HG02852 (cell line): ENCODE data around the gene SERTAD1.
A peak's percentile ranks its signal among the peaks of the same experiment; 100 is the strongest.
"Not testable (repeated sequence)": the region's sequence is repeated elsewhere in the genome, so short reads cannot be mapped to it uniquely, and the experiment has no call there.

Experiments
- ATAC-seq: cut with Tn5 transposase; IDR thresholded peaks from one replicate; pipeline ENCODE4 v1.9.1; 2021; ENCODE audit warnings: mild to moderate bottlenecking, moderate library complexity; ENCODE audit not compliant: unreplicated experiment

SERTAD1 gene

GRCh38 chr19:40422748-40423566, 2.8 kb downstream of the SERTAD1 start:
- ATAC-seq: no peak

- no peak for ATAC-seq
These were observed 3.6 kb downstream of the SERTAD1 start for GRCh38 chr19:40421993-40422747.

GRCh38 chr19:40420766-40421765, 4.7 kb downstream of the SERTAD1 start:
- peak; percentile 42 for ATAC-seq

- ATAC-seq: no peak
These were observed 5.4 kb downstream of the SERTAD1 start for GRCh38 chr19:40420451-40420765.

- ATAC-seq: no peak
These were observed 6.0 kb downstream of the SERTAD1 start for GRCh38 chr19:40419780-40420179.

- ATAC-seq: no peak
These were observed 6.7 kb downstream of the SERTAD1 start for GRCh38 chr19:40419066-40419612.

- no peak for ATAC-seq
These were observed 7.8 kb downstream of the SERTAD1 start for GRCh38 chr19:40418040-40418439.

GRCh38 chr19:40417643-40417981, 8.2 kb downstream of the SERTAD1 start:
- ATAC-seq: no peak

GRCh38 chr19:40416918-40417642, 8.7 kb downstream of the SERTAD1 start:
- ATAC-seq: no peak

- no peak for ATAC-seq
These were observed 10.0 kb downstream of the SERTAD1 start for GRCh38 chr19:40415768-40416167.

GRCh38 chr19:40414542-40415535, 11.0 kb downstream of the SERTAD1 start:
- ATAC-seq: no peak

- no peak for ATAC-seq
These were observed 12.4 kb downstream of the SERTAD1 start, which contains the start of gene PRX for GRCh38 chr19:40413291-40413845. TSS of gene PRX (minus strand) at chr19:40413378. CDS start at chr19:40407932, 5,446 bp downstream.

GRCh38 chr19:40412866-40413265, 12.9 kb downstream of the SERTAD1 start:
- no peak for ATAC-seq

GRCh38 chr19:40411958-40412499, 13.8 kb downstream of the SERTAD1 start:
- ATAC-seq: no peak

GRCh38 chr19:40411125-40411842, 14.5 kb downstream of the SERTAD1 start:
- no peak for ATAC-seq

- no peak for ATAC-seq
These were observed 15.8 kb downstream of the SERTAD1 start for GRCh38 chr19:40410030-40410389.

- not testable (repeated sequence) for ATAC-seq
These were observed 17.2 kb downstream of the SERTAD1 start for GRCh38 chr19:40408598-40408925.
